Psoas muscle (tissue), 8 donors: ENCODE data around the gene MEG3. TPM values are rescaled to one million over a fixed set of nuclear protein-coding genes. Genes with fewer than 3 reads are reported as not detected.
A peak's percentile ranks its signal among the peaks of the same experiment; 100 is the strongest.

ENCODE experiments used
- ATAC-seq, 4 donors: fragments of 200-7000 bp; cut with Tn5 transposase; one replicate each; pipeline ENCODE4 v1.9.1; 2020; ENCODE audit warnings: moderate library complexity in 3 of 4, mild to moderate bottlenecking in 2 of 4
- DNase-seq, 2 donors: peaks; one replicate each; pipeline ENCODE4 v3.0.0-alpha.2; 2020
- H3K27ac ChIP-seq: fragments of 200-600 bp; one replicate; pipeline ENCODE4 v1.8.0; 2022
- H3K27me3 ChIP-seq, 3 donors: fragments of 200-600 bp in 1 of 3; one replicate each; pipeline versions ENCODE4 v1.6.1 to v1.8.0; 2013 to 2022; ENCODE audit warnings: low read length in 2 of 3, mild to moderate bottlenecking in 2 of 3, moderate library complexity in 1 of 3; ENCODE audit not compliant: insufficient read depth in 3 of 3
- H3K36me3 ChIP-seq, 2 donors: fragments of 200-600 bp in 1 of 2; one replicate each; pipeline versions ENCODE4 v1.6.1 to v1.8.0; 2013 to 2022; ENCODE audit warnings: low read depth in 1 of 2, mild to moderate bottlenecking in 1 of 2, moderate library complexity in 1 of 2; ENCODE audit not compliant: insufficient read depth in 1 of 2
- H3K4me1 ChIP-seq: fragments of 200-600 bp; one replicate; pipeline ENCODE4 v1.8.0; 2022
- H3K4me3 ChIP-seq: fragments of 200-600 bp; one replicate; pipeline ENCODE4 v1.8.0; 2022; ENCODE audit warnings: mild to moderate bottlenecking
- H3K9me3 ChIP-seq: fragments of 200-600 bp; one replicate; pipeline ENCODE4 v1.8.0; 2022
- WGBS, 3 donors: extraction: QIAGEN DNeasy Blood & Tissue Kit; methylation state at CpG; one replicate each; pipeline versions ENCODE4 v1.1.6 to v1.1.7; 2013; 5-methylcytosine and 5-hydroxymethylcytosine counted together
- intact Hi-C, 2 donors: fragments of 100-400 bp; cut with DNase I; formaldehyde crosslinking; loops; one replicate each; pipeline versions ENCODE4 v1.11.0 to v1.14.2; 2022
- polyA plus RNA-seq, 3 donors: library from polyadenylated mRNA; stranded (reverse); fragments of 200-250 nt; gene quantifications; one replicate each; pipeline ENCODE4 v1.2.3, GENCODE V29; 2013
- total RNA-seq, 4 donors: library from RNA; stranded (reverse); fragmentation: NEBNext Ultra II Directional in 2 of 4; extraction: Animal tissue kit (Norgen Biotek cat#: 25700) in 2 of 4; gene quantifications; one replicate each; pipeline versions ENCODE4 v1.2.1 to v1.2.4, GENCODE V29; 2021 to 2023
- TF ChIP-seq, protein P1 (sequence below): fragments of 200-600 bp; IDR thresholded peaks from one replicate; pipeline ENCODE4 v1.8.0; 2022; ENCODE audit warnings: antibody characterized with exemption
- donor health status: healthy with polysubstance abuse.
- donor health status: DM: no; HTN: no; CAD: no; lungs with moderate emphysema.
- donor health status: Bipolar disorder and iron deficiency.
- donor health status: healthy.
- donor health status: DM: yes; HTN: yes; CAD: no.
- donor health status: DM: no; HTN: no; CAD: no.
- donor health status: DM: no; HTN: no; CAD: no.
- donor health status: DM: yes; HTN: yes; CAD: no.

The MEG3 gene
- total and polyA plus RNA-seq, 7 donors, result 17.8 to 52.6 (median 24.9) TPM

DNA sequence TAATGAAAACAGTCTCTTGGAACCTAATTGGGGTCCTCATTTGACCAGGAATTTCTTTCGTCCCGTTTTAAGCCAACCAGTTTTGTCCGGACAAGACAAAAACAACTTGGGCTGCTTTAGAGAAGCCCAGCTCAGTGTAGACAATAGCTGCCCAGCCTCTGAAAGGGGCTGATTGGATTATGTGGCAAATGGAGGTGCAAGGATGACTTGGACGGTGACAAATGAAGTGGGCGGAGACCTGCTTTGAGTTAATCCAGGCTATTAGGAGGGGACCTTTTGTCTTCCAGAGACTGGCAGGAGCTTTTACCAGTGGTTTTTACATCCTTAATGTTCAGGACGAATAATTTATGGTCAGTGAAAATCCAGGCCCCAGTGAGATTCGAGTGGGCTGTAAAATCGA is 4.8 kb downstream of the MEG3 start:
- TF ChIP-seq, protein P1, sequence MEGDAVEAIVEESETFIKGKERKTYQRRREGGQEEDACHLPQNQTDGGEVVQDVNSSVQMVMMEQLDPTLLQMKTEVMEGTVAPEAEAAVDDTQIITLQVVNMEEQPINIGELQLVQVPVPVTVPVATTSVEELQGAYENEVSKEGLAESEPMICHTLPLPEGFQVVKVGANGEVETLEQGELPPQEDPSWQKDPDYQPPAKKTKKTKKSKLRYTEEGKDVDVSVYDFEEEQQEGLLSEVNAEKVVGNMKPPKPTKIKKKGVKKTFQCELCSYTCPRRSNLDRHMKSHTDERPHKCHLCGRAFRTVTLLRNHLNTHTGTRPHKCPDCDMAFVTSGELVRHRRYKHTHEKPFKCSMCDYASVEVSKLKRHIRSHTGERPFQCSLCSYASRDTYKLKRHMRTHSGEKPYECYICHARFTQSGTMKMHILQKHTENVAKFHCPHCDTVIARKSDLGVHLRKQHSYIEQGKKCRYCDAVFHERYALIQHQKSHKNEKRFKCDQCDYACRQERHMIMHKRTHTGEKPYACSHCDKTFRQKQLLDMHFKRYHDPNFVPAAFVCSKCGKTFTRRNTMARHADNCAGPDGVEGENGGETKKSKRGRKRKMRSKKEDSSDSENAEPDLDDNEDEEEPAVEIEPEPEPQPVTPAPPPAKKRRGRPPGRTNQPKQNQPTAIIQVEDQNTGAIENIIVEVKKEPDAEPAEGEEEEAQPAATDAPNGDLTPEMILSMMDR, result no peak
- Histone ChIP-seq H3K4me3 (no peak overlapping the region), H3K36me3 (no peaks in the 10 kb centered on the region), H3K9me3 (no peaks in the 10 kb centered on the region), H3K4me1 (no peaks in the 10 kb centered on the region), H3K27me3 (peaks cover 0 to 41% (median 17%) of the 10 kb centered on the region in 3 donors), H3K27ac (no peak overlapping the region)
- intact Hi-C loops, result no loop called here
- ATAC-seq, result no peak
- WGBS, 3 donors, result 69 to 81% (median 73%) methylated on average over 8 of the region's 8 CpGs
- DNase-seq, result no peak

DNA sequence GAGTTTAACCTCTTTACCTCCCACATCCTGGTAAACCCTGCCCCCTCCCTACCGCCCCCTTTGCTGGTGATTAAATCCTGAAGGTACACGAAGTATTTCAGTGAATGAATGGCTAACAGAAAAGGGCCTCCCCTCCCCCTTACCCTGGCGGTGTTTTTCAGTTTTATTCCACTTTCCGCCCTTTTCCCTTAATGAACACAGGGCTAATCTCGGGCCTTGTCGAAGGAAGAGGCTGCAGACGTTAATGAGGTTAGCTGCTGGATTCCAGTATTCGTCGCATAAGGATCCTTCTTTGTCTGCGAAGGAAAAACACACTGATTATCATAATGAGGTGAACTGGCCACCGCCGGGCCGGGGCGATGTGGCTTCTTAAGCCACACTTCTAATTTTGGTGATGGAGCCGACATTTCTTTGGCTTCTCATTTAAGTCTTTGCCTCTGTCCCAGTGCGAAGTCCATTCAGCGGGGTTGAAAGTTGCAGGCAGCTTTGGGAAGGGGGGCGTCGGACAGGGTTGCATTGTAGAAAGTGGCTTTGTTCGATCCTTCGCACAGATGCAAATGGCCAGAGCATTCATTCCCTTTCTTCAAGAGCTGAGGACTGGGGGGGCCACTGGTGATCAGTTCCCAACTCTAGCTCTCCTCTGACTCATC is 6.5 kb downstream of the MEG3 start:
- ATAC-seq (no peak), DNase-seq (no peak)
- Histone ChIP-seq H3K27ac (no peak overlapping the region), H3K36me3 (no peaks in the 10 kb centered on the region), H3K4me1 (no peaks in the 10 kb centered on the region), H3K9me3 (no peaks in the 10 kb centered on the region), H3K27me3 (peaks cover 0 to 25% (median 8%) of the 10 kb centered on the region in 3 donors), H3K4me3 (no peak overlapping the region)
- WGBS, 3 donors, result 78 to 88% (median 80%) methylated on average over 21 of the region's 21 CpGs
- intact Hi-C loops, result no loop called here
- TF ChIP-seq, protein P1, result no peak

DNA sequence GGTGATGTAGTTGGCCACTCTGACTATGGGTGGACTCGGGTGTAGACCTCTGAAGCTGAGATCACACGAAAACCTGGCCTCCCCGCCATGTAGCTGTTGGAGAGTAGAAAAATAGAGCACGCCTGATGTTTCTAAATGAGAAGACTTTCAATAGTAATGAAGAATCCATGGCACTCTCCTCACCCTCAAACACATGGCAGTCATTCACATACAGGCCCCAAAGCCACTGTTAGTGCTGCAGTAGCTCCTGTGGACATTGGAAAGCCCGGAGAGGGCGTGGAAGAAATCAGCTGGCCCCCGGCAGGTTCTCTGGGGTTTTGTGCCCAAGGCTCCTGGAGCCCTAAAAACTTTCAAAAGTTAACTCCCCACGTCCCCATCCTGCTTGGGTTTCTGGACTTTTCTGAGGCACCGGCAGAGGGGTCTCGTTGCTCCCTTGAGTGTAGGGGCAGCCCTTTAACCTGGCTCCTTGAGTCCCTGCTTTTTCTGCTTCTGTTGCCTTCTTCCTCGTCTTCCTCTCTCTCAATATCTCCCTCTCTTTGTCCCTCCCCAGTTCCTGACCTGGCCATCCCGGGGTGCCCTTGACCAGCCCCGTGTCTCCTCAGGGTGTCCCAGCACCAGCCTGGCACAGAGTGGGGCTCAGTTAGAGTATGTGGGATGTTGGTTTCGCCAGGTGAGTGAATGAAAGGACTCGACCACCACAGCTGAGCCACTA is 8.3 kb downstream of the MEG3 start:
- no peaks in the 10 kb centered on the region for H3K9me3 ChIP-seq
- H3K27me3 ChIP-seq, result peaks cover 0 to 11% (median 2%) of the 10 kb centered on the region in 3 donors
- no peaks in the 10 kb centered on the region for H3K4me1 ChIP-seq
- ATAC-seq, result no peak
- H3K36me3 ChIP-seq, result no peaks in the 10 kb centered on the region
- TF ChIP-seq, protein P1, result no peak
- H3K27ac ChIP-seq, result no peak overlapping the region
- no peak overlapping the region for H3K4me3 ChIP-seq
- 86 to 95% (median 86%) methylated on average over 15 of the region's 15 CpGs for WGBS, 3 donors
- intact Hi-C loops, result no loop called here
- peak in 1 of 2 donors; percentile 41 for DNase-seq

DNA sequence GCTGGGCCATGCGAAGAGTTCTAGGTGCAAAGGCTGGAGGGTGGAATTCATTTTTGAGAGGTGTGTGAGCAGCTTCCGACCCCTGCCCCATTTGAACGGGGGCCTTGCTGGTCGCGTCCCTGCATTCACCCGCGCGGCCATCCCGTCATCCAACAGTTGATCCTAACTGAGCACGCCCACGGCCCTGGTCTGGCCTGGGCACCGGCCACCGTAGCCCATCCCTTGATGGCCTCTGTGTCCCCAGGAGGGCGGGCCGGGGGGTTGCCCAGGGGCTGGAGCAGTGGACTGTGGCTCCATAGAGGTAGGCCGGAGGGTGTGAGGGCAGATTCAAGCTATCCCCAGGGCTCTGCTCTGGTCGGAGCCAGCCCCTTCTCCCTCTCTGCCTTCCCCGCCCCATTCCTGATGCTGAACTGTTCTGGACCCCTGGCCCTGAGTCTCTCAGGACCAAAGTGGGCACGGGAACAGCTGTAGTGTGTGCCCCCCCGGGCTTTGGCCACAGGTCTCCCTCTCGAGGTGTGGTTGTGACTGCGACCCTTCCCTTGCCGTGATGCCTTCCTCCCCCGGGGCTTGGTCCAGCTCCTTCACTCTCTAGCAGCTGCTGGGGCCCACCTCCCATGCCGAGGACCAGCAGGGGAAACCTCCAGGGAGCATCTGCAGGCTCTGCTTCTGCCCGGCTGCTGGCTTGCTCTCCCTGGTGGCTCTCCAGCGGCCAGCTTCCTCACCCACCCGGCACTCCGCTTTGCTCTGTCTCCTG is 9.1 kb downstream of the MEG3 start:
- Histone ChIP-seq H3K36me3 (no peaks in the 10 kb centered on the region), H3K9me3 (no peaks in the 10 kb centered on the region), H3K4me3 (no peak overlapping the region), H3K27me3 (peaks cover 0 to 4% (median 2%) of the 10 kb centered on the region in 3 donors), H3K27ac (no peak overlapping the region), H3K4me1 (no peaks in the 10 kb centered on the region)
- intact Hi-C loops, result no loop called here
- DNase-seq (peak in 1 of 2 donors; percentile 42), ATAC-seq (no peak)
- WGBS, 3 donors, result 66 to 82% (median 66%) methylated on average over 24 to 29 of the region's 29 CpGs
- TF ChIP-seq, protein P1, result no peak
